NCI-H1048 (cell line): Measurements from ENCODE around the gene MINDY4.
"Not testable (repeated sequence)": the region's sequence is repeated elsewhere in the genome, so short reads cannot be mapped to it uniquely, and the experiment has no call there.

Experiments
- DNase-seq: peaks from one replicate; lab custom pipeline; 2025; lab: John Stamatoyannopoulos, UW

Gene MINDY4

DNA sequence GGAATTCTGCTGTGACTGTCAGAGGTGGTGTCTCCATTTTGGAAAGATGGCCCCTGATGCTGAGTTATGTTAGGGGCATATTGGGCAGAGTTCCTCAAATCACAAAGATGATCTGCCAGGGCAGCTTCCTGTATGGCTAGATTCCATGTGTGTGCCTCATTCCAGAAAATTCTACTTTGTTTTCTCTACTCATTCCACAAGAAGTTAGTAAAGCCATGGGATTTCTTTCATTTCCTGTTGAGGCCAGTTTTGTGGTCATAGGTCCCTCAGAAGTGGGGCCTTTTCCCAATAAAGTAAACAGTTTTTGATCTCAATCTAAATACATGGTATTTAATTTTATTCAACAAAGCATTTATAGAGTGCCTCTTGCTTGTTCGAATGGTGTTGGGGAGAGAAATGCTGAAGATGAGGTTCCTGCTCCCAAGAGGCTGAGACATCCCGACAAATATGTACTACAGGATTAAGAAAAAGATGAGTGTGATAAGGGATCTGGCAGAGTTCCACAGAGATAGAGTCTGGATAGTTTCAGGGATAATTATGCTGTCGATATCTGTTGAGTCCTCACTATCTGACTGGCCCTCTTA, 33.0 kb downstream of the MINDY4 start:
- DNase-seq: no peak

DNA sequence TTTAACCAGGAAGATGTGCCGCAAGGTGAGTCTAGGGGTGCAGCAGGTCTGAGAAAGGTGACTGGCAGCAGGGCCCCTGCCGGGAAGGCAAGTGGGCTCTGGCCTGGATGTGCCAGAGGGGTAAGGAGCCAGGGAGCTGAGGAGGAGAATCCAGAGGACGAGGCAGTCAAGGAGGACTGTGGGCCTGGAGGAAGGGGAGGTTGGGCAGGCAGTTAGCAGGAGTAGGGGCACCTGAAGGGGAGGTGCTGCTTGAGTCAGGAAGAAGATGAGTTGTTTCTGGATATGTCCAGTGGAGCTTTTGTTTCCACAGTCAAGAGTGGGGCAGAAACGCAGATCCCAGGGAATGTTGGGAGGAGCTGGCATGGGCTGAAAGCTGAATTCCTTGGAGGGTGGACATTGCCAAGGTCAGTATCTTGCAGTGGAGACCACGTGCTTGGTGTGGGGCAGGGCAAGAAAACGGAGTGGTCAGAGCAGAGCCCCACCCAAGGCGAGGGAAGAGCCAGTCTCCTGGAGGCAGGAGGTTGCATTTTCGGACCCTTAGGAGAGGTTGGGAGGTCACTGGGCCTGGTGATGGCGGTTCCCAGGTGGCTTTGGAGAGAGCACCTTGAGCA, 34.0 kb downstream of the MINDY4 start:
- no peak for DNase-seq

DNA sequence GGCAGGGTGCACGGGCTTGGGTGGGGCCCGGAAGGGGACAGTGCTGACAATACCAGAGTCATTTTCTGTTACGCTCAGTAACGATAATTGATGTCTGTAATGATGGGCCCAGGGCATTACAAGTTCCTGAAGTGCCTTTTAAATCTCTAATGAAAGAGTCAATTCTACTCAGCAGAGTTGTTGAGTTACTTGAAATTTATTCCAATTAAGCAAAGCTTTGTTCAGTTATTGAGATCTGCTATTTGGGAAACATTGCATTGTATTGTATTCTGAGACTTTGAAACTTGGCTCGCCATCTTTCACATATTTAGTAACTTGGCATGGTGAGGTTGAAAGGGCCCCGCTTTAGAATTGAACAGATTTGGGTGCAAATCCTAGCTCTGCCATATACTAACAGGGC, 34.7 kb downstream of the MINDY4 start:
- no peak for DNase-seq

DNA sequence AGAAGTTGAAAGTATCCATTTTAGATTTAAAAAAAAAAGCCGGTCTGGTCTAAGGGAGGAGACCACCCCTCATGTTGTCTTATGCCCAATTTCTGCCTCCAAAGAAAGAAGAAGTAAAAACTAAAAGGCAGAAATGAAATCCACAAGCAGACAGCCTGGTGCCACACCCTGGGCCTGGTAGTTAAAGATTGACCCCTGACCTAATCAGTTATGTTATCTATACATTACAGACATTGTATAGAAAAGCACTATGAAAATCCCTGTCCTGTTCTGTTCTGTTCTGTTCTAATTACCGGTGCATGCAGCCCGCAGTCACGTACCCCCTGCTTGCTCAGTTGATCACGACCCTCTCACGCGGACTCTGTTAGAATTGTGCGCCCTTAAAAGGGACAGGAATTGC, 36.3 kb downstream of the MINDY4 start:
- DNase-seq: not testable (repeated sequence)

DNA sequence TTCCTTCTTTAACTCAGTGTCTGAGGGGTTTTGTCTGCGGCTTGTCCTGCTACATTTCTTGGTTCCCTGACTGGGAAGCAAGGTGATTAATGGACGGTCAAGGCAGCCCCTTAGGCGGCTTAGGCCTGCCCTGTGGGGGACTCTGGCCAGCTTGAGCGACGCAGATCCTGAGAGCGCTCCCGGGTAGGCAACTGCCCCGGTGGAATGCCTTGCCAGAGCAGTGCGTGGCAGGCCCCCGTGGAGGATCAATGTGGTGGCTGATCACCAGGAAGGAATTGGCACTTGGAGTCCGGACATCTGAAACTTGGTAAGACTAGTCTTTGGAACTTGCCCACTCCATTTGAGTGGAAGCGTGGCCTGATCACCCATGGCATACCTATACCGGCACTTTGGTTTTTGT, 36.7 kb downstream of the MINDY4 start:
- DNase-seq: not testable (repeated sequence)

DNA sequence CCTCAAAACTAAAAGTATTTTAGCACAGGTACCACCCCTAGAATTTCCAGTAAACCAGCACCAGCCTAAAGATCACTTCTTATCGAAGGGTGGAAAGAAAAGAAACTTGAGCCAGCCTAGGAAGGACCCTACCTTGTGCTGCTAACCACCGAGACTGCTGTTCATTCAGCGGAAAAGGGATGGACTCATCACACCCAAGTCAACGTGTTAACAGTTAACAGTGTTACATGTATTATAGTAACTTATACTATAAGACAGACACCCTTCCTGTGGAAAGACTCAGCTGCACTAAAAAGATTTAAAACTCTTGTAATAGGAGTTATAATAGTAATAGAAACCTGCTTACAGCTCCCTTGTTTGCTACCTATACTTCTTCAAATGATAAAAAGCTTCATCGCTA, 39.8 kb downstream of the MINDY4 start:
- no peak for DNase-seq

DNA sequence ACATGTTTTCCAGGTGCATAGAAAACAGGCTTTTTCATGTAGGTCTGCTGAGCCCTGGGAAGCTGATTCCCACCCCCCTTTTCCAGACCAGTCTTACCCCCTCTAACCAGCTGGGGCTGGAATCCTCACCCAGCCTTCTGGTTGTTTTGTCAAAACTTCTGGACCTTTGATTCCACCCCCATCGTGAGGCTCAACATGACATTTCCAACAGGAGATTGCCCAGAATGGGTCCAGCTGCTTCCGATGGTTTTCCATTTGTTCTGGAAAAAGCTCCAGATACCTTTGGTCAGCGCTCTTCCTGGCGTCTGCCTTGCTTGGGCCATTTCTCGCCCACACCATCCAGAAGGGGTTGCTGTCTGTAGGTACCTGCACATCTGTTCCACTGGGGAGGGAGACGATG, 41.5 kb downstream of the MINDY4 start:
- no peak for DNase-seq

DNA sequence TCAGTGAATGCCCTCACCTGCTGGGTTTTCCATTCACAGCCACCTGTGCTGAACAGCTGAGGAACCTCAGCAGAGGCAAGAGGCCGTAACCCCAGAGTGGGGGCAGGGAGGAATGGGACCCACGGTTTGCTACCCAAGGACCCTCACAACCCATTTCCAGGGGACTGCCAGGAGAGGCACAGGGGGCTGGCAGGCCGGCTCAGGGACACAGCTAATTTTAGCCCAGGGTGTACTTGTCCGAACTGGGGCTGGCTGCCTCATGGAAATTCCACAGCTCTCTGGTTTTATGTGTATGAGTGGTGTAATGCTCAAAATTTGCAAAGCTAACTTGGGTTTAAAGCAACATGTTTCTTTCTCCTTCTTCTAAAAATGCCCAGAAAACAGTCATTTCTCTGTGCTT, 42.2 kb downstream of the MINDY4 start:
- DNase-seq: no peak

DNA sequence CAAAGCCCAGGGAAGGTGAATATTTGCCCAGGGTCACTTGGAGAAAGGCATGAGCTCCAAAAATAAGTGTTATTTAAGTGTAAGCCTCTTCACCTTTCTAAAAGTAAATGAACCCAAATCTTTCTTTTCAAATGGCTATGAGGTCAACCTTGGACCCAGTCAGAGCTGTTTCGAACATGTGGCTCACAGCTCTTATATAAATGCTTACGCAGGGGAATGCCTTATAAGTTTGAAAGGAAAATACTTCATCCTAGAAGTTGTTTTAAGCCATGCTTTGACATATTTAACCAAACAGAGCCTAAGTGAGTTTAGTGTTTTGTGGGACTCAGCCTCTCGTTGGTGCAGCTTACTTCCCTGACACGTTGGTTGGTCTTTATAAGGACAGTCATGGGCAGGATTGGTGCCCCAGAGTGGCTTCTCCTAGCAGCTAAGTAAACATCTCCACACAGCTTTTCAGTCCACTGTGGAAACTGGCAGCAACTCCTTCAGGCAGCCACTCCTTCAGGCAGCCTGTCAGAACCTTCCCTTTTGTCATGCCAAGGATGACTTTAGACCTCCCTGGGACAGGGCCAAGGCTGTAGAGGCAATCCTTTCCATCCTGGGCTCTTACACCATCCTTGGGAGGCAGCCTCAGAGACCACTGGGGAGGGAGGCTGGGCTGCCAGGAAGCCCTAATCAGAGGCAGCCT, 43.6 kb downstream of the MINDY4 start:
- DNase-seq: no peak

DNA sequence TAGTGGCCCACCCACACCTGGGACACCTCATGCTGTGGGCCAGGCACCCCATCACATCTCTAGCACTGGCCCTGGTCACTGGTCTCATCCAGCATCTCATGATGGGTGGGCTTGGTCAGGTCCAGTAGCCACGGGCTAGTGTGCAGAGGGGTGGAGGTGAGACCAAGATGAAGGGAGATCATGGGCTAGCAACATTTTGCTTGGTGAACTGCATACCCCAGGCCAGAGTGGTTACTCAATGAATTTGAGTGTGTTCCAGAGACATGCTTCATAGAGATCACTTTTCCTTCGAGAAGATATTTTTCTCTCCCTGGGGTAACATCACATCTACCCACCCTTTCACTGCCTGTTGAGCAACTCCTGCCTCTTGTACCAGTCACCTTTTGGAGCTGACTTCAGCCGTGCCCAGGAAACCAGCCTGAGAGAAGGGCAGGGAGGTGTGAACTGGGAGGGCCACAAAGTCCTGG, 44.2 kb downstream of the MINDY4 start:
- DNase-seq: no peak

DNA sequence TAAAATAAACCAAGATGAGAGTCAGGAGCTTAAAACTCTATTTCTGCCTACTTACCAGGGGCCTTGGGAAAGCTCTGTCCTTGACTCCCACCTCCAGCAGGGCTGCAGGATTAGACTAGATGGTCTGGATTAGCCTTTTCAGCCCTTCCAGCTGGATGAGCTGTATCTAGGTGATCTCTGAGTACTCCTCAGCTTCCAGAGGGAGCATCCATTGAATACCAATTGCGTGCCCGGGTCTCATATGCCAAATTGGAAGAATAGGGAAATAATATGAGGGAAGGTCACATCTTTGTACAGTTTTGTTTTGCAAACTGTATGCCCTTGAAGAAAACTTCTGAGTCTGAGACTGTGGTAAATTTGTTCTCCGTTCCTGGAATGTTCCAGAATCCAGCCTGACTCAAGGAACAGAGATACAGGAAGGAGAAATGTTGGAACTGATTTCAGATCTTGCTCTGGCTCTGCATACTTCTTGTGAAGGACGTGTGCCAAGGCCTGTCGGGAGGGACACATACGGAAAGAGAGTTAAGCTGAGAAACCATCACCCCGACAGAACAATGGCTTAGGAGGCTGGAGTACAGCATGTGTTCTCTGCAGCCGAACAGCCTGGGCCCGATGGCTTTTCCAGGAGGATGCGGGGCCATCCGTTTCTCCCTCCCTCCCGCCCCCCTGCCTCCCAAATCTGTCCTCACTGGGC, 44.9 kb downstream of the MINDY4 start:
- DNase-seq: no peak

DNA sequence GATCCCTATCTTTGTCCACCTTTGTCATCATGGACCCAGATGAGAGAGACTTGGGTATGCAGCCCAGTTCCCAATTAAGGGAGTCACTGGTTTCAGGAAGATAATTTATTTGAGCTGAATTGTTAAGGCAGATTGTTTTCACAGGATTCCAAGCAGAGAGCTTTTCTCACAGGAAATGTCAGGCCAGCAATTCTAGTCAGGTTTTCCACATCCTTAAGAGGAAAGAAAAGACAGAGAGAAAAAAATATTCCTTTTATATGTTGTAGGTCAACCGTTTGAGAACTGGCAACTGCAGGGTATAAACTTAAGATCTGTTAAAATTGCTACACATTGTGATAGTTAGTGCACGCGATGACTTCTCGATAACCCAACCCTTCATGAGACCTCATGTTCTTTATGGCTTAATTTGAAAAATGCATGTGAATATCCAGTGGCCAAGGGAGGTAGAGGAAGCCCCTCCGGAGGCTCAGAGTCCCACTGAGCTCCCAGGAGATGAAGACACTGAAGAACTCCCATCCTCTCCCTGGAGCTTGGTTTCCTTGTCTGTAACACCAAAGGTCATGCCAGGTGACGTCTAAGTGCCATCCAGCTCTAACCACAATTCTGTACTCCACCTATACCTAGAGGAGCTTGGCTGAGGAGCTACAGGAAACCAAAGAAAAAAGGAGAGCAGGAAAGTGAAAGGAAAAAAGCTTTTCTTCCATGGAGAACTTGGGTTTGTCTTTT, 45.6 kb downstream of the MINDY4 start:
- no peak for DNase-seq

DNA sequence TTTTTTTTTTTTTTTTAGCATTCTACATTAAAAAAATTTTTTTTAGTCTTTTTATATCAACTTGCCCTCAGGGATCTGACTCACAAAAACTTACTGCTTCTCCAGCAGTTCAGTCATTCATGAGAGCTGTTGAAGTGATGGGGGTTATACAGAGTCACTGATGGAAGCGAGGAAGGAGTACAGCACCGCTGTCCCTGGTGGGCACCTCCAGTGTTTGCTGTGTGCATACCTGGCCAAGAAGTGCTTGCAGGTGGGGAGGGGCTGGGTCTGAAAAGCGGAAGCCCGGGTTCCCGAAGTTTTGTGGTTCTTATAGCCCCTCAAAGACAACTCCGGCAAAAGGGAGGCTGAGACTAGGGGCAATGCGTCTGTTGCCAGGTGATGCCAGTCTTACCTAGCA, 46.2 kb downstream of the MINDY4 start:
- no peak for DNase-seq

DNA sequence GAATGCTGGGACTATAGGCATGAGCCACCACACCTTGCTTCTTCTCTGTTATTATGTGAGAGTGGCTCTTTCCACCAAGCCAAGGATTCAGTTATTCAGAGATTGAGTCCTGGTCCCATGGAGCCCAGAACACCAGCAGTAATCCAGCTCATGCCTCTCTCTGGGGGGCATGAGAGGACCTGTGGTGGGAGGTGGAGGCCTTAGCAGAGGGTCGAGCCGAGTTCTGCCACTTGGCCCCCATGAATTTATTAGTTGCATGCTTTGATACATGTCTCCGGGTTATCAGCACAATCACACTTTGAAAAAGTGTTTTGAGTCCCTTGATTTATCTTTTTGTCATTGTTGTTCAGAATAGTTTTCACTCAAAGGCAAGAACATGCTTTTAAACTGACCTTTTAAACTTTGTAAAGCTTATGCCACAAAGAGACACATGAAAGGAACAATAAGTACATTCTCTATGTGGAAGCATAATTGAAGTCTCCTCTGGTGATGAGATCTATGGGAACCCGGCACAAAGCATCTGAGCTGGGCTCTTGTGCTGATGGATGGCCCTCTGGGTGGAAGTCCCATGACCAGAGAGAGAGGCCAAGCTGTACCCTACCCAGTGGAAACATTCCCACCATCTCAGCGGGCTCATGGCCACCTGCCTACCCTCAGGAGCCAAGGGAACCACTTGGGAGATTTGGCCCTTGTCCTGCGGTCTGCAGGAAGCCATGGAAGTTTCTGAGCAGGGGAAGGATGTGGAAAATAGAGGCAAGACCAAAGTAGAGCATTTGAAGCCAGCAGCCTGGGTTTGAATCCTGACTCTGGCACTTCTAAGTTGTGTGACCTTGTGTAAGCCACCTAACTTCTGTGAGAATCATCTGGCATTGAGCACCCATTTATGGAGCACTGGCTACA, 53.9 kb downstream of the MINDY4 start:
- no peak for DNase-seq

DNA sequence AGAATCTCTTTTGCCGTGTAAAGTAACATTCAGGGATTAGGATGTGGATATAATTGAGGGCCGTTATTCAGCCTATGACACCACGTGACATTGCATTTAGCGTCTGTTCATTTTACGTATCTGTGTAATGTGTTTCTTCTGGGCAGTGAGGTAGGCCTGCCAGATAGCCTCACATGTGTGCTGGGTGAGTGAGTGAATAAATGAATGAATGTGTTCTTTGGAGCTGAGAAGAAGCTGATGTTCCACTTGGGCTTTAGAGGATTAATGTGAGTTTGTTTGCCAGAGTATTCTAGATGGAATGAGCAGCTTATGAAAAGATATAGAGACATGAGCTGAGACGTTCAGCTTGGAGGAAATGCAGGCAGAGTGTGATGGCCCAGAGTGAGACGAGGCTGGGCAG, 55.0 kb downstream of the MINDY4 start:
- no peak for DNase-seq

DNA sequence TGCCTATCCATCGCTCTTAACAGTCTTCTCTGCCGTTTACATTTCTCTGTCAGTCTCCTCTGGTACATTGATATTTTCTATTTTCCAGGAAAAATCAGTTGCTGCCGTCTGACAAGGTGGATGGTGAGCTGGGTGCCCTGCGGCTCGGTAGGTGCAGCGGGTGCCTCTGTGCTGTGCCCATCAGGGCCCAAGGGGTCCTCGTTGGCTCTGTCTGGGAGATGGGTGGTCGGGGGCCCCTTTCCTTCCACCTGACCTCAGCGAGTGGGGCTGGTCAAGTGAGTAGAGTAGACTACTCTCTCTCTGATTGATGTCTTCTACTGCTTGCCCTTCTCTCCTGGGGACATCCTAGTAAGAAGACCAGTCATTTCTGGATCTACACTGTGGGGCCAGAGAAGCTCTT, 57.4 kb downstream of the MINDY4 start:
- DNase-seq: no peak

DNA sequence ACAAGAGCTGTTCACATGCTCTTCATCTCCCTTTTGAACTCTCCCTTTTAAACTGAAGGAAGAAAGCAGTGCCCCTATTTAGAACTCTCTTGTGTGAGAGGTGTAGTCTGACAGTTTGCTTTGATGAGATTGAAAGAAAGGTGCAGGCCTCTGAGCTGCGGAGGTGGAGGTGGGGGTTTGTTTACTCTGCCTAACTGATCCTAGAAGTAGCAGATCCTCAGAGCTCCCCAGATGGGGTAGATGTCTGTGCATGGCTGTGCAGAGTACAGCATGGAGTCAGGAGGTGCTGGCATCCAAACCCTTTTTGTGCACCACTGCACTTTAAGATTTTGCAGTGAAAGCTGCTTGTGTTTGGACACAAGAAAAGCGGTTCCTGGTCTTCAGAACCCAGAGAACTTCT, 58.3 kb downstream of the MINDY4 start:
- no peak for DNase-seq

DNA sequence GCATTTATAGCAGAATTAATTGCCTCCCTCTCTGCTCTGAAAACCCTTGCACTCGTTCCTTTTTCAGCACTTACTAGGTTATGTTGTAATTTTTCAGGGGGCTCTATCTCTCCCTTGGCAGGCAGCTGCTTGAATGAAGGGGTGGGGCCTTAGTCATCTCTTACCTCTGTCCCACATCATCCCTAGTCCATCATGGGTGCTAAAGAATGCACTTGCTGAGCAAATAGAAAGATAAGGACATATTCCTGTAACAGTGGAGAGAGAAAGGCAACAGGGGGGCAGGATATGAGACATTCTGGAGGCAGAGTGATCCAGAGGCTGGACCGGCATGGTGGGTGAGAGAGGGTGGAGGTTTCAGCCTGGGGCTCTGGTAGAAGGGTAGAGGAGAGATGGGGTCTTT, 60.0 kb downstream of the MINDY4 start:
- no peak for DNase-seq

DNA sequence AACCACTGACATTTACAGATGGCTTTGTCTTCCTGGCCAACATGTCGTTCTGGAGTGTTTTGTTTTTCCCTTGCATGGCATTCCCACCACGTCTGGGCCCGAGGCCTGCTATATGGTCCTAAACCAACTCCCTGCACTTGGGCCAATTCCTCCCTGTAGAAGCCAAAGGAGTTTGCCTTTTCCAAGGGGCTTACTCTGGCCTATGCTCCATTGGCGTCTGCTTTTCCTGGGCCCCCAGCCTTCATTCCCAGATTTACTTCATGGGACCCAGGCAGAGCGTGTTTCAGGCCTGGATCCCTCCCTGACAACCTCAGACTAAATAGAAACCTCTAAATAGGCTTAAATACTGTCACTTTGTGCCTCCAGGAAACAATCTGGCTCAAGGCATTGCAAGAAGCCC, 60.7 kb downstream of the MINDY4 start:
- DNase-seq: no peak

DNA sequence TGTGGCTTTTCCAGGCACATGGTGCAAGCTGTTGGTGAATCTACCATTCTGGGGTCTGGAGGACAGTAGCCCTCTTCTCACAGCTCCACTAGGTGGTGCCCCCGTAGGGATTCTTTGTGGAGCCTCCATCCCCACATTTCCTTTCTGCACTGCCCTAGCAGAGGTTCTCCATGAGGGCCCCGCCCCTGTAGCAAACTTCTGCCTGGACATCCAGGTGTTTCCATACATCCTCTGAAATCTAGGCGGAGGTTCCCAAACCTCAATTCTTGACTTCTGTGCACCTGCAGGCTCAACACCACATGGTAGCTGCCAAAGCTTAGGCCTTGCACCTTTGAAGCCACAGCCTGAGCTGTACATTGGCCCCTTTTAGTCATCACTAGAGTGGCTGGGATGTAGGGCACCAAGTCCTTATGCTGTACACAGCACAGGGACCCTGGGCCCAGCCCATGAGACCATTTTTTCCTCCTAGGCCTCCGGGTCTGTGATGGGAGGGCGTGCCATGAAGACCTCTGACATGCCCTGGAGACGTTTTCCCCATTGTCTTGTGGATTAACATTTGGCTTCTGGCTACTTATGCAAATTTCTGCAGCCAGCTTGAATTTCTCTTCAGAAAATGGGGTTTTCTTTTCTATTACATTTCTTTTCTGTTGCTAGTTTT, 62.9 kb downstream of the MINDY4 start:
- DNase-seq: not testable (repeated sequence)

DNA sequence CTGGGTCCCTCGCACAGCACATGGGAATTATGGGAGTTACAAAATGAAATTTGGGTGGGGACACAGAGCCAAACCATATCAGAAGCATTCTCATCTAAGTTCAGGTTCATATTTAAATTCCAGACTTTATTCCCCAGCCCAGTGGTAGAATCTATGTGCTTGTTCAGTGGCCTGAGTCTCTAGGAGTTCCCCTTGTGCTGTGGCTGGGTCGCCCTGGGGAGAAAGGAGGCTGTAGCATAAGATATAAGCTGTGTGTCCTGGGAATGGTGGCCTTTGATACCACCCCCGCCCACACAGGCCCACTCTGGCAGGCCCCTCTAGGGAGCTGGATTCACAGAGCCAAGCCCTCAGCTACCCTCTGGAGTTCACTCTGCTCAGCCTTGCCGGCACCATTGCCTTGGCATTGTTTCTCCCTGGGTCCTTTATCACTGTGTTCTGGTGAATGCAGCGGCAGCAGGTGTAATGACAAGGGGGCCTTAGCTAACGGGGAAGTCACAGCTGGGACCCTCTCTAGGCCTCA, 64.2 kb downstream of the MINDY4 start:
- DNase-seq: no peak
